ENCODE measurements around the gene CNTF.
"Not testable (repeated sequence)": the region's sequence is repeated elsewhere in the genome, so short reads cannot be mapped to it uniquely, and the experiment has no call there.

The CNTF gene, protein sequence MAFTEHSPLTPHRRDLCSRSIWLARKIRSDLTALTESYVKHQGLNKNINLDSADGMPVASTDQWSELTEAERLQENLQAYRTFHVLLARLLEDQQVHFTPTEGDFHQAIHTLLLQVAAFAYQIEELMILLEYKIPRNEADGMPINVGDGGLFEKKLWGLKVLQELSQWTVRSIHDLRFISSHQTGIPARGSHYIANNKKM

DNA sequence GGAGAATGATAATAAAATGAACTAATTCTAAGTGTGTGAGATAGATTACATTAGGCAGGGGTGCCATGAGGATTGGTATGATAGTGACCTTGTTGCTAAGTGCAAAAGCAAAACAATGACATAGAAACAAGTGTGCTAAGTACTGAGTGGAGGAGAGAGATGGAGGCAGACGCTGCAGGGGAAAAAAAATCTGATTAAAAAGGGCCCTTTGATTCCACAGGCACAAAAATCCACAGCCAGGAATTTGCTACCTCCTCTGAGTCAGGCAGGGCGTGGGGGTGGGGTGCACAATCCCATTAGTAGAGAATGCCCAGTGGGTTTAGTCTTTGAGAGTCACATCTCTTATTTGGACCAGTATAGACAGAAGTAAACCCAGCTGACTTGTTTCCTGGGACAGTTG lies at the start of gene CNTF:
Gene CNTF (plus strand): TSS at position 322 of the 400 bp plus-strand sequence. CDS start 88 bp downstream, outside the sequence.
- DNase-seq, result no peak

DNA sequence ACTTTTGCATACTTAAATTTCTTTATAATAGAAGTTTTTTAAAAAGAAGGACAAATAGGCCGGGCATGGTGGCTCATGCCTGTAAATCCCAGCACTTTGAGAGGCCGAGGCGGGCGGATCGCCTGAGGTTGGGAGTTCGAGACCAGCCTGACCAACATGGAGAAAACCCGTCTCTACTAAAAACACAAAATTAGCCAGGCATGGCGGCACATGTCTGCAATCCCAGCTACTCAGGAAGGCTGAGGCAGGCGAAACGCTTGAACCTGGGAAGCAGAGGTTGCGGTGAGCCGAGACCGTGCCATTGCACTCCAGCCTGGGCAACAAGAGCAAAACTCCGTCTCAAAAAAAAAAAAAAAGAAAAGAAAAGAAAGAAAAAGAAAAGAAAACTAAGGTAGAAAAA lies 49.6 kb upstream of the CNTF start:
- DNase-seq, result not testable (repeated sequence)

DNA sequence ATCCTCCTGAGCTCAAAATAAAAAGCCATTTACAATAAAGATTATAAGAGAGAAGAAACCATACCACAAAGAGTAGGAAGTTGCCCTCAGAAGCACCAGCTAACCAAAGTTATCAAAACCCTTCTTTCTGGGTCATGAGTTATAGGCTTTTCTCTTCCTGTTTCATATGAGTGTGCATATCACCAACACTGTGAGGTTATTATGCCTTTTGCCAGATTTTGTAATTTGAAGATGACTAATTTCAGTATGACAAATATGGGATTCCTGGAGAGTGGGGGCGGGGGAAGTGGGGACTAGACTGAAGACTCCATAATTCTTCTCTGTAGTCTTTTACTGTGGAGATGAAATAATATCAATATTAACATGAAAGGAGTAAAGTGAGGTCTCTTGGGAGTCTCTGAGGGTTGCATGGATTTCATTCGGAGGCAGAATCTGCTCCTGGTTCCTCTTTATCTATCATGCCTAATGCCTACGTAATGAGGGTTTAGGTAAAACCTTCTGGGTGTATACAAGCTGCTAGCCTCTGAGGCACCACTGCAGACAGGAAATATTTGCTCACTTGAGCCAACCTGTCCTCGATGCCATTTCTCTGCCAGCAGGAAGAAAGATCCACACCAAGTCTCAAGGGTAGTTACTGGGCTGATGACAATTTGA lies 48.9 kb upstream of the CNTF start:
- peak; percentile 94 for DNase-seq

DNA sequence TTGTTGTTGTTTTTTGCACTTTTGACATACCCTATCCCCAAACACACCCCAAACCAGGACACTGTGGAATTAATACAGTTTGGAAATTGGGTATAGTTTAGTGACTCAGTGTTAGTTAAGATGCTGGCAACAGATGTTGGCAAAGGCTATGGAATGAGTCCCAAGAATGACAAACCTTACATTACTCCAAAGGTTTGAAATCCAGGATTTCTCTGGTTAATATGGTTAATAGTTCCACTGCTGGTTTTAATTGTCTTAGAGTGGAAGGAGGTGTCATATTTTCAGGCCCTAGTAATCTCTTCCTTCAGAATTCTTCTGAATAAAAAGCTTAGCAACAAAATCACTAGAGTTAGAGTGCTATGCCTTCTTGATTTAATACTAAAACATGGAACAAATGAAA lies 47.6 kb upstream of the CNTF start:
- DNase-seq, result no peak

DNA sequence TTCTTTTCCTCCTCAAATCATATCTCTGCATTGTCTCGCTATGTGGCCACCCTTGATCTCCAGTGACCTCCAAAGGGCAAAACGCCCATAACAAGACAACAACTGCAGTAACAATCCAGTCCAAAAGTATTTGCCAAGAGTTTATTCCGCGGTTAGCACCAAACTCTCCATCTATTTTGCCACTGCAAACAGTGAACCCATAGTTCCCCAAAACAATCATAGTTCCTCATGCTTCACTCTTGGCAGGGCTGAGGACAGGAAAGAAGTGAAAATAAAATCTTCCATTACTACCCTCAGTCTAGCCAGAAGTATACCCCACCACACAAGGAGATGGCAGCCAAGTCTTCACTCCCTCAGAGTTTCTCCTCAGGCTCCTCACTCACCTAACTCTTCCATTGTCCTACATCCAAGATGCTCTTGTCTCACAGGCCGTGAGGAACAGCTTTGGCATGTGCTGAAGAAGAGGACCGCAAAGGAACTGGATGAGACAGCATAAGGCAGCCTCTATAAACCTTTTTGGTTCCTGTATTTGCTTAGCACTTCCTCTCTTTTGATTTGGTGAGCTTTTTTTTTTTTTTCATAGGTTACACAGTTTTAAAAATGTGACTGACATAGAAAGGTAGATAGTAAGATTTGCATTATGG lies 47.0 kb upstream of the CNTF start, which contains the start of gene LPXN:
Gene LPXN (minus strand): TSS at position 480 of the 644 bp plus-strand sequence. CDS start 84 bp downstream, at position 396.
- DNase-seq, result peak; percentile 91

DNA sequence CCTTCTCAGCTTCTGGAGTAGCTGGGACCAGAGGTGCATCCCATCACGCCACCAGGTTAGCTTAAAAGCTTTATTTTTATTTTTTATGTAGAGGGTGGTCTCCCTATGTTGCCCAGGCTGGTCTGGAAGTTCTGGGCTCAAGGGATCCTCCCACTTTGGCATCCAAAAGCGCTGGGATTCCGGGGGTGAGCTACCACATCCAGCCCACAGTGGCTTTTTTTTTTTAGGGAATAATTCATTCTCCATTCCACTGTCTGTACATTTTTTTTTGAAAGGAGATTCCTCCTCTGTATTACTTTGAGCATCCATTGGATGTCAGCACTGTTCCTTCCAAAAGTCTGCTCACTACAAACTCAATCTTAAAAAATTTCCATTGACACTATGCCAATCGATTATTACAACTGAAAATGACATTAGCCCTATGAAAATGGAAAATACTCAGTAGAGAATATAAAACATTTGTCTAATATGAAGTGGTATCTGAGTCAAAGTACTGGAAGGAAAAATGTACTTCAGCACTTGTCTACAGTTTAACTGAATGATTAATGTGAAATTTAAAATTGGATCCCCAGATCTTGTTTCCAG lies 45.5 kb upstream of the CNTF start:
- peak; percentile 40 for DNase-seq

DNA sequence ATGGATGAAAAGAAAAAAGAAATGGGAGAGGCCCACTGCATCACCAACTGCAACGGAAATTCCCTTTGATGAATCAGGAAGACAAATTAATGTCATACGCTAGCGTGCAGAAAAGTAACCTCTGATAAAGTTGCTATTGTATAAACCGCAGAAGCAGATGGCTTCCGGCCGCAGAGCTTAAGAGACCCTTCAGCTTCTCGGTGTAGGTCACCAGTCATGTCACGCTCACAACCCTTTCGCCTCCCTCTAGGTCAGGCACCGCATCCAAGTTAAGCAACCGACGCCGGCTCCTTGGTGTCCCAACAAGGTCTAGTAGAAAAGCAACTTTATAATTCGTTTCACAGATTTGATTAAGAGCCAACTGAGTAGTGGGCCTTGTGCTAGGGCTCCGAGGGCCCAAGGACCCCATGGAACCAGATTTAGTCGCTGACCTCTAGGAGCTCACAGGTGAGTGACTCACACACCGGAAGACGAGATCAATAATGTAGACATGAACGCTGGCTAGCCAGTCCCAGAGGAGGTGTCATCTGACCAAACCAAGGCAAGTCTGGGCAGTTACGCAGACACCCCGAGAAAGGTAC lies 44.8 kb upstream of the CNTF start:
- DNase-seq, result peak; percentile 97

DNA sequence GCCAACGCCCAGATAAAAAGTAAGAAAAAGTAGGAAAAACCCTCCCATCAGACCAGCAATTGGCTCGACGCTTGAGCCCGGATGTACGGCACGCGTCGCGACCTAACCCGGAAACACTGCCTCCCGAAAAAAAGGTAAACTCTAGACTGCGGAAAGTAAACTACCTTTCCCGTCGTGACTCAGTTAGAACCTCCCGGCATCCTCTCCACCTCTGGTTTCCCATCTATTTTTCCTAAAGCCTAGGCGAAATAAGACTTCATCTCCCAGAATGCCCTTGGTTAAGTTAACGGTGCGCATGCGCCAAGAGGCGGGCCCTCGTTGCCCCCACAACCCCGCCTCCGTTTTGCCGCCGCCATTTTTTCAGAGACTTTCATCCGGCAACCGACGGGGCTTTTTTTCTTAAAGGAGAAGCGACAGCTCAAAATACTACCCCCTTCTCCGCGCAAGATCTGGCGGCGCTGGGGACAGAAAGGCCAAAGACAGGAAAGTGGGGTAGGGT lies 44.3 kb upstream of the CNTF start:
- peak; percentile 95 for DNase-seq

DNA sequence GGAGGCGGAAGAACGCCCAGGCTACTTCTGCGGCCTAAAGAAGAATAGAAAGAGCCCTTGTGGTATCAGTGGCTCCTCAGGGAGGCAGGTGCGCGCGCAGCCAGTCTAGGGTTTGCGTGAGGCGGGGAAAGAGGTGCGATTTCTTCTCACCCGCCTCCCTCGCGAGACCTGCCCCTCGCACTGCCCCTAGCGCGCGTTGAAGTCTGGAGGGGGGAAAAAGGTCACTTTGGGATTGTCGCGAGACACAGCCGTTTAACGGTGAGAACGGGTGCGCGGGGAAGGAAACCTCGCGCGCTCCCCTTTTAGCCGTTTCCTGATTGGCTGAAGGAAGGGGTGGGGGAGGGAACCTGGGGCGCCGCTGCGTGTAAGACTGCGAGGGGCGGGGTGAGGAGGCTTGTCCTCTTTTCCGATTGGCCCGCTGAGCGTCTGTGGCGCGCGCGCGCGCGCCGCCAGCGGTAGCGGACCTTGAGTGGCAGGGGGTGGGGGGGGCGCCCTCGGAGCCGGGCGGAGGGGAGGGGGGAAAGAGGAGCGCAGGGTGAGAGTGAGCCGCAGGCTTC lies 43.8 kb upstream of the CNTF start, which contains the start of gene ZFP91:
Gene ZFP91 (plus strand): TSS at position 429 of the 557 bp plus-strand sequence. CDS start 219 bp downstream, outside the sequence.
- peak; percentile 97 for DNase-seq

DNA sequence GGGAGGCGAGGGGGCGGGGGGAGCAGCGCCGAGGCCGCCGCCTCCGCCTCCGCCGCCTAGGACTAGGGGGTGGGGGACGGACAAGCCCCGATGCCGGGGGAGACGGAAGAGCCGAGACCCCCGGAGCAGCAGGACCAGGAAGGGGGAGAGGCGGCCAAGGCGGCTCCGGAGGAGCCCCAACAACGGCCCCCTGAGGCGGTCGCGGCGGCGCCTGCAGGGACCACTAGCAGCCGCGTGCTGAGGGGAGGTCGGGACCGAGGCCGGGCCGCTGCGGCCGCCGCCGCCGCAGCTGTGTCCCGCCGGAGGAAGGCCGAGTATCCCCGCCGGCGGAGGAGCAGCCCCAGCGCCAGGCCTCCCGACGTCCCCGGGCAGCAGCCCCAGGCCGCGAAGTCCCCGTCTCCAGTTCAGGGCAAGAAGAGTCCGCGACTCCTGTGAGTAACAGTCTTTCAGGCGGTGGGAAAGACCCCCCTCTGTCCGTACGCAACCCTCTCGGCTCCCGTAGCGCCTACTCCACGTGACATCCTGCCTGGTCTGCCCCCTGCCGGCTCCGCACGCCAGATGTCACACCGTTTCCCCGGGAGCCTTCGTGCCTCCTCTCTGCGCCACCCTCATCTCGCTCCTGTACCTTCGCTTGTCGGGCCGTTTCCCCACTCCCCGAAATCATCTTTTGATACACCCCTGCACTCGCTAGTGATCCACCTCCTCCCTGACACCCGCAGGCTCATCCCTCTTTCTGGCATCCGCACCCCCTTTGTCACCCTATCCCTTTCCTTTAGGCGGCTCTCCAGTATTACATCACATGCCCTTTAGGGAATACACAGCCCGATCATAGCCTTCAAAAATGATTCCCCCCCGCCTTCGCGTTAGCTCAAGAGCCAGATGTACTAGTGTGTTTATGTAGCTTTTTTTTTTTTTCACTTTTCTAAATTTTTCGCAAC lies 43.0 kb upstream of the CNTF start:
- peak; percentile 84 for DNase-seq

DNA sequence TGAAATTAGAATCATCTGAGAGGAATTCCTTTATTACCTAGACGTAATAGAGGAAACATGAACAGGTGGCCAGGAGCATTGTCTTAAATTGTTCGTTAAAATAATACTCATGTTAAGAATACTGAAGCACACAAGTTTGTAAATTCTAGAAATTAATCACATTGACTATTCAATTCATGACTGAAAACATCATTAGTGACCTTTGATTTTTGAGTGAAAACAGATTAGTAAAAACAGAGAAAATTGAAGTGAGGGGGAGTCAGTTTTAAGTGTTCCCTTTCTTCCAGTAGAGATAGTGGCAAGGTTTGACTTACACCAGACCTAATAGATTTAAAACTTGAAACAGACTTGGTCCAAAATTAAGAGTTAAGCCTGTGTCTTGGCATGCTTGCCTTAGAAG lies 42.2 kb upstream of the CNTF start:
- no peak for DNase-seq

DNA sequence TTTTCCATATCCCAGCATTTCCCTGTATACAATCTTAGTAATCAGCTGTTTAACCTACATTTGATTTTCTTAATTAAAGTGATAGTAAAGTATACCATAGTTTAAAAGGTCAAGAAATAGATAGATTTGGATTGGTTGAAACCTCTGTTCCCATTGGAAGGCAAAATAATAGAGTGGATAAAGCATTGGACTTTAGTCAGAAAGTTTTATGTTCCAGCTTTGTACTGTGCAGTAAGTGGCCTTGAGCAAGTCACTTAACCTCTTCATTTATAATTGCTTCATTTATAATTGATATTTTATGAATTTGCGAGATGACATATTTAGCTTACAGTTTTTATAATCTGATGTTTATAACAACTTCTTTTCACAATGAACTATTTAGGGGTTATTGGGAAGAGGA lies 40.0 kb upstream of the CNTF start:
- DNase-seq, result no peak

DNA sequence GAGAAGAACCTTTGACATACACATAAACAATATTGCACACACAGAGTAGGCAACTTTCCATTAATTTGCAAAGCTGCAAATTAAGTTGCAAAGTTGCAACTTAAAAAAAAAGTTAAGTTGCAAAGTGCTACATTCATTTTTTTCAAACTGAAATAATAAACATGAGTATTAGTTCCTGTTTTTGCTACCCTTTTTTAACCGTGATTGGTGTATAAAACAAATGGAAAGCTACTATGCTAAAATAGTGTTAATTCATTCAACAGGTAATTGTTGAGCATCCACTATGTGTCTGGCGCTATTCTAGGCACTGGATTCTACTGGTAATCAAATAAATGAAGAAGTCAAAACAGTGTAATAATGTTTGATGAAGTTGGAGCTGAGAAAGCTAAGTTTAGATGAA lies 35.5 kb upstream of the CNTF start:
- DNase-seq, result no peak

DNA sequence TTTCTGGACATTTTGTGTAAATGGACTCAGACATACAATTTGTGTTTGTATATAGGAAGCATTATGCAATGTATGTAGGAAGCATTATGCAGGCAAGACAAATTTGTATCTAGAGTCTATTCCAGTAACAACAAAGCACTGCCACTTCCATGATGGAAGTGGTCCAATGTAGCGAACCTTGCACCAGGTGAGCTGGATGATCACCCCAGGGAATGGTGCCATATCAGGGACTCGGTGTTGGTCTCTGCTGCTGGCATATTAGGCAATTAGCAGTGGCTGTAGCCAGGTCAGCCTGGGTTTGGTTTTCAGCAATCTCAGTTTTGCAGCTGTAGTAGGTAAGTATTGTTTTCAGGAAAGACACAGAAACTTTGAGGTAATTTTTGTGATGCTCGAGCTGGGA lies 30.8 kb upstream of the CNTF start:
- no peak for DNase-seq

DNA sequence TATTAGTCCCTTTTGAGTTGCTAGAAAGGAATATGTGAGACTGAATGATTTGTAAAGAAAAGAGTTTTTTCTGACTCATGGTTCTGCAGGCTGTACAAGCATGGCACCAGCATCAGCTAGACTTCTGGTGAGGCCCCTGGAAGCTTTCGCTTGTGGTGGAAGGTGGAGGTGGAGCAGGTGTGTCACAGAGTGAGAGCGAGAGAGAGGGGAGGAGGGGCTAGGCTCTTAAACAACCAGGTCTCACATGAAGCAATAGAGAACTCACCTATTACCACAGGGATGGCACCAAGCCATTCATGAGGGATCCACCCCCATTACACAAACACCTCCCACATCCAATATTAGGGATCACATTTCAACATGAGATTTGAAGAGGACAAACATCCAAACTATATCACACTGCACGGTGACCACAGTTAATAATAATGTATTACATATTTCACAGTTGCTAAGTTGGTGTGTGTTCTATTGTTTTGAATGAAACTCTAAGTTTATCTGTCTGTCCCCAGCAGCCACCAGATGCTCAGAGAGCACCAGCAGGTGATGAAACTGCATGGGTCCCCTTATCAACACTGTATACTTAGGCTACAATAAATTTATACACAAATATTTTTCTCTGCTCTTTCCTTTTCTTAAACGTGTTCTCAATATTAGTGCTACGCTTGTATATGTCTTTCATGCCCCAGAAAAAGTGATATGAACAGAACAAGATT lies 29.5 kb upstream of the CNTF start:
- DNase-seq, result no peak

DNA sequence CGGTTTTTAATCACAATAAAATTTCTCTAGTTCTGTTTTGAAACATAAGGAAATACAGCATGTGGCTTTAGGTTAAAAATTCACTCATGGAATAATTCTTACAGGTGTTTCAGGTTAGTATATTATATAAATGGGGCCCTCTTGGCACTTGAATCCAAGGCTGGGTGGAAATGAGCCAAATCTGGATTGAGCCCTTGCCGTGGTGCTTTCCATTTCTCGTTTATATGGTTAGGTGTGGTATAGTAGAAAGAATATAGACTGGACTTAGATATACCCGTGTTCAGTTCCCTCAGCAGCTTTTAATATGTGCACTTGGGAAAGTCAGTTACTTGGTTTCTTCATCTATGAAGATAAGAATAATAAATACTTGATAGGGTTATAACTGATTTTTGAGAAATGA lies 27.6 kb upstream of the CNTF start:
- no peak for DNase-seq

DNA sequence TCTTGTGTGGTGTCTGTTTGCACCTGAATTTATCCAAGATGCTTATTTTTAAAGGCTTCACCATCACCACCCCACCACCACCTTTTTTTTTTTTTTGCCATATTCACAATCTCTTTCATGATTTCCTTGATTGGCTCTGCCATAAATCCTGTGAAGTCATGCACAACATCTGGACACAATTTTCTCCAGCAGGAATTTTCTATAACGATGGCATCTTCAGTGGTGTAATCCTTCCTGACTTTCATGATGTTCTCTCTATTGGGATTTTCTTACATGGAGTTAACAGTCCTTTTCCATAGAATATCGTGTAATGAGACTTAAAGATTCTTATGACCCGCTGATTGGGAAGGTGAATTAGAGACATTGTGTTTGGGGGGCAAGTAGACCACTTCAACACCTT lies 25.8 kb upstream of the CNTF start:
- no peak for DNase-seq

DNA sequence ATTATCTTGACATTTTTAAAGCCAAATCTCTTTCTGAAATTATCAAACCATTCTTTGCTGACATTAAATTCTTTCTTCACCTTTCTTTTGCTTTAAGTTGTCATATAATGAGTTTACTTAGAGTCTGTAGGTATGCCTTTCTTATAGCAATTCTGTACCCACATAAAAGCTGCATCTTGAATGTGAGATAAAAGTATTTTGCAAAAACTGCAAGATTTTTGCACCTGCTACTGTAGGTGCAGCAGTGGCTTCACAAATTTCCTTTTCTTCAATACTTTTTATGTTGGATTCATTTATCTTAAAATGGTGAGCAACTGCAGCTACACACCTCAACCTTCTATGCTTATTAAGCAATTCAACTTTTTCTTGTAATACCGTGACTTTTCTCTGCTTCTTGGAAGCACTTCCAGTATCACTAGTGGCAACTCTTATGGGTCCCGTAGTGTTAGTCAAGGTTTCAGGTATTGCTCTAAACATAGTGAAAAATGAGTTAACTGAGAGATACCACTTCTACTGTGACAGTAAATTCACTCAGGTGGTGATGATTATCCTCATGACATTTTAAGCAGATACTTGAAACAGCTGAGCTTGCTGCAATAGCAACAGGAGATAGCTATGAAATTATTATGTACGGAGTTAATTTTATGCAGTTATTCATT lies 24.9 kb upstream of the CNTF start:
- DNase-seq, result no peak

DNA sequence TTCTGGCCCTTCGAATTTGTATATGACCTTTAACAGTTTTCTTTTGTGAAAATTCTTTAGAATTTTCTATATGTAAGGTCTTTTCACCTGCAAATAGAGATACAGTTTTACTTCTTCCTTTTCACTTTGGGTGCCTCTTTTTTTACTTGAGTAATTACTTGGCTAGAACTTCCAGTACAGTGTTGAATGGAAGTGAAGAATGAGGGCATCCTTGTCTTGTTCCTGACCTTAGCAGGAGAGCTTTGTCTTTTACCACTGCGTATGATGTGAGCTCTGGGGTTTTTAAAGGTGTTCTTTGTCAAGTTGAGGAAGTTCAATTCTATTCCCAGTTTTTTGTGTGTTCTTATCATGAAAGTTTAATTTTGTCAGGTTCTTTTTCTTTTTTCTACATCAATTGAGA lies 22.0 kb upstream of the CNTF start:
- DNase-seq, result no peak

DNA sequence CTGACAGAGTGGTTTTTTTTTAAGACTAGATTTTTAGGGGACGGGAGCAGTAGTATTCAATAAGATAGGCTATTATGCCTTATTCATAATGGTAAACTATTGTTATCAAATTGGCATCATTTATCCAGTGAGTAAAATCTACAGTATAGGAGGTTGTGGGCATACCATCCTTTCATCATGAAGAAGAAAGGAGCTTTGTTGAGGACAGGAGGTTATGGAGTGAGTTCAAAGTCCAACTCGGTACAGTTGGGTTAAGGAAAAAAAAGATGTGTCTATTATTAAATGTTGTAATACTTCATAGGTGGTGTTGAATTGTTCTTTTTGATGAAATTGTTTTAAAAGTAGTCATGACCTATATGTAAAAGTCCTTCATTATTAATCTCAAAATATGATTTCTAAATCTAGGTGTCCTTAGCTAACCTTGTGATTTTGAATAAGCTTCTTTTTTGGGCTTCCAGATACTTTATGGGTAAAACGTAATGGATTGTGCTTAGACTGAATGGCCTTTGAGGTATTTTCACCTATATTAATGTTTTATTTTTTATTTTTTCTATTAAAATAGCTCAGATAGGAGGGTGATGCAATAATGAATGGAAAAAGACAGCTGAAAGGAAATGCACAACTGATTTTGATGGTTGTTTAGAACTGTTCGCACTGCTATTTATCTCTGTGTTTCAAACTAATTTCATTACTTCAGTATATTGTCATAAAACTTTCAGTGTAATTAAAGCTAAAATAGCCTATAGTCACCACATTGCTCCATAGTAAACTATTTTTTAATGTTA lies 15.3 kb upstream of the CNTF start:
- DNase-seq, result no peak
